ENCODE data around the gene TTYH3. TPM values are rescaled to one million over a fixed set of nuclear protein-coding genes. Genes with fewer than 3 reads are reported as not detected.

TTYH3 gene
- total RNA-seq, 1 experiment from 2014 or later: 278 TPM

DNA sequence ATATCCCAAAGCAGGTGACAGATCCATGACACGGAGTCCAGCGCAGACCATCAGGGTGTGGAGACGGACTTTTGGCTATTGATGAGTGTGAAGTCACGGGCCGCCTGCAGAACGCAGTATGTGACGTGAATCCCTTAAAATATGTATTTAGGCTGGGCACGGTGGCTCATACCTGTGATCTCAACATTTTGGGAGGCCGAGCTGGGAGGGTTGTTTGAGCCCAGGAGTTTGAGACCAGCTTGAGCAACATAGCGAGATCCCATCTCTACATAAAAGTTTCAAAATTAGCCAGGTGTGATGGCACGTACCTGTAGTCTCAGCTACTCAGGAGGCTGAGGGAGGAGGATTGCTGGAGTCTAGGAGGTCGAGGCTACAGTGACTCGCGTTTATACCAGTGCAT, 54.3 kb downstream of the TTYH3 start:
- no TSS peak for BruUV-seq (replicated peaks)
- ATAC-seq: no peak
- DNase-seq (ENCODE audit: low read depth, low spot score): no peak
- no peaks in the 10 kb centered on the region for H3K36me3 ChIP-seq (ENCODE audit: control insufficient read depth, insufficient read depth, low read length)
- no peak overlapping the region for H3K4me3 ChIP-seq (ENCODE audit: low read depth in 2 of 2, low read length in 2 of 2)
- CTCF ChIA-PET: interaction anchor here (0.9 kb wide), 1 partner anchor 23 kb away, joined by 5 read pairs; no protein-coding TSS in a partner anchor
- no peak for TF ChIP-seq TCF7L2 (IDR thresholded peaks at IDR 0.05; ENCODE audit: low read depth, low read length)
- TF ChIP-seq, protein P1, sequence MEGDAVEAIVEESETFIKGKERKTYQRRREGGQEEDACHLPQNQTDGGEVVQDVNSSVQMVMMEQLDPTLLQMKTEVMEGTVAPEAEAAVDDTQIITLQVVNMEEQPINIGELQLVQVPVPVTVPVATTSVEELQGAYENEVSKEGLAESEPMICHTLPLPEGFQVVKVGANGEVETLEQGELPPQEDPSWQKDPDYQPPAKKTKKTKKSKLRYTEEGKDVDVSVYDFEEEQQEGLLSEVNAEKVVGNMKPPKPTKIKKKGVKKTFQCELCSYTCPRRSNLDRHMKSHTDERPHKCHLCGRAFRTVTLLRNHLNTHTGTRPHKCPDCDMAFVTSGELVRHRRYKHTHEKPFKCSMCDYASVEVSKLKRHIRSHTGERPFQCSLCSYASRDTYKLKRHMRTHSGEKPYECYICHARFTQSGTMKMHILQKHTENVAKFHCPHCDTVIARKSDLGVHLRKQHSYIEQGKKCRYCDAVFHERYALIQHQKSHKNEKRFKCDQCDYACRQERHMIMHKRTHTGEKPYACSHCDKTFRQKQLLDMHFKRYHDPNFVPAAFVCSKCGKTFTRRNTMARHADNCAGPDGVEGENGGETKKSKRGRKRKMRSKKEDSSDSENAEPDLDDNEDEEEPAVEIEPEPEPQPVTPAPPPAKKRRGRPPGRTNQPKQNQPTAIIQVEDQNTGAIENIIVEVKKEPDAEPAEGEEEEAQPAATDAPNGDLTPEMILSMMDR (IDR thresholded peaks at IDR 0.05): no peak
- no peak for TF ChIP-seq SIN3A (IDR thresholded peaks at IDR 0.05; ENCODE audit: borderline replicate concordance, insufficient read depth, low read depth, low read length)
- no peak for TF ChIP-seq POLR2AphosphoS5 (IDR thresholded peaks at IDR 0.05; ENCODE audit: low read depth, low read length)
- TF ChIP-seq, protein P2, sequence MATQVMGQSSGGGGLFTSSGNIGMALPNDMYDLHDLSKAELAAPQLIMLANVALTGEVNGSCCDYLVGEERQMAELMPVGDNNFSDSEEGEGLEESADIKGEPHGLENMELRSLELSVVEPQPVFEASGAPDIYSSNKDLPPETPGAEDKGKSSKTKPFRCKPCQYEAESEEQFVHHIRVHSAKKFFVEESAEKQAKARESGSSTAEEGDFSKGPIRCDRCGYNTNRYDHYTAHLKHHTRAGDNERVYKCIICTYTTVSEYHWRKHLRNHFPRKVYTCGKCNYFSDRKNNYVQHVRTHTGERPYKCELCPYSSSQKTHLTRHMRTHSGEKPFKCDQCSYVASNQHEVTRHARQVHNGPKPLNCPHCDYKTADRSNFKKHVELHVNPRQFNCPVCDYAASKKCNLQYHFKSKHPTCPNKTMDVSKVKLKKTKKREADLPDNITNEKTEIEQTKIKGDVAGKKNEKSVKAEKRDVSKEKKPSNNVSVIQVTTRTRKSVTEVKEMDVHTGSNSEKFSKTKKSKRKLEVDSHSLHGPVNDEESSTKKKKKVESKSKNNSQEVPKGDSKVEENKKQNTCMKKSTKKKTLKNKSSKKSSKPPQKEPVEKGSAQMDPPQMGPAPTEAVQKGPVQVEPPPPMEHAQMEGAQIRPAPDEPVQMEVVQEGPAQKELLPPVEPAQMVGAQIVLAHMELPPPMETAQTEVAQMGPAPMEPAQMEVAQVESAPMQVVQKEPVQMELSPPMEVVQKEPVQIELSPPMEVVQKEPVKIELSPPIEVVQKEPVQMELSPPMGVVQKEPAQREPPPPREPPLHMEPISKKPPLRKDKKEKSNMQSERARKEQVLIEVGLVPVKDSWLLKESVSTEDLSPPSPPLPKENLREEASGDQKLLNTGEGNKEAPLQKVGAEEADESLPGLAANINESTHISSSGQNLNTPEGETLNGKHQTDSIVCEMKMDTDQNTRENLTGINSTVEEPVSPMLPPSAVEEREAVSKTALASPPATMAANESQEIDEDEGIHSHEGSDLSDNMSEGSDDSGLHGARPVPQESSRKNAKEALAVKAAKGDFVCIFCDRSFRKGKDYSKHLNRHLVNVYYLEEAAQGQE (IDR thresholded peaks at IDR 0.05; ENCODE audit: insufficient read depth in 1 of 2, low read depth in 2 of 2, low read length in 1 of 2): no peak
- POLR2A ChIA-PET: interaction anchor here (0.7 kb wide), 1 partner anchor 170 kb away, joined by 3 read pairs; no protein-coding TSS in a partner anchor
- H3K27ac ChIP-seq (ENCODE audit: low read length): no peak overlapping the region
- H3K27me3 ChIP-seq (ENCODE audit: control insufficient read depth, insufficient read depth, low read length): peaks cover 3% of the 10 kb centered on the region; the same call in 1 of the 2 replicates
- H3K4me1 ChIP-seq (ENCODE audit: control insufficient read depth, insufficient read depth, low read length): peaks cover 3% of the 10 kb centered on the region
- in situ Hi-C loops (cut with HindIII; ENCODE audit: low pct_unique_long_range_greater_than_20kb, low sequenced_read_pairs) (no loop called here), intact Hi-C loops (cut with micrococcal nuclease; ENCODE audit: unreplicated experiment) (loop anchor here (10.0 kb wide), 1 partner anchor 231 kb away; no protein-coding TSS in a partner anchor)
- no peaks in the 10 kb centered on the region for H3K9me3 ChIP-seq (ENCODE audit: control insufficient read depth, insufficient read depth, low read depth, low read length)

DNA sequence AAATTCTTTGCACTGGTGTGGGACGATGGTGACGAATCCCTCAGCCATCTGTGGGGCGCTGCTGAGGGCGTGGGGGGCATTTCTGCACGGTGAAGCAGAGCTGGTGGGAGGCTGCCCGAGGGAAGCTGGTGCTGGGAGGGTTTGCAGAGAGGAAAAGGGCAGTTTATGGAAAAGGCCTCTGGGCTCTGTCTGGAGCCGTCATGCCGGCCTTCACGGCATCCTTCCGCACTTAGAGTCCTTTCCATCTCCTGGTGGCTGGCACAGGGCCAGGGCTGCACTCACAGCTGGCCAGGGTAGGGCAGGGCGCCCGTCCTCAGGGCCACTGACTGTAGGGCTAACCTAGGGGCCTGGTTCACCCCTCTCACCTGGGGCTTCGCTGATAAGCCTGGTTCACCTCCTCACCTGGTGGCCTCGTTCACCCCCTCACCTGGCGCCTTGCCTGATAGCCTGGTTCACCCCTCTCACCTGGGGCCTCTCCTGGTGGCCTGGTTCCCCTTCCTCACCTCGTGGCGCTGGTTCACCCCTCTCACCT, 55.6 kb downstream of the TTYH3 start:
- ATAC-seq: no peak; the same call in 1 of the 2 replicates
- H3K4me3 ChIP-seq (ENCODE audit: low read depth in 2 of 2, low read length in 2 of 2): peak overlapping the region; percentile 17 to 23; a peak in 3 of 4 replicates
- no peak for DNase-seq (ENCODE audit: low read depth, low spot score)
- ChIA-PET POLR2A (interaction anchor here (0.7 kb wide), 1 partner anchor 18 kb away, joined by 3 read pairs; no protein-coding TSS in a partner anchor), CTCF (interaction anchor here (0.7 kb wide), 2 partner anchors 33 to 282 kb away, joined by 3 read pairs; no protein-coding TSS in a partner anchor)
- H3K9me3 ChIP-seq (ENCODE audit: control insufficient read depth, insufficient read depth, low read depth, low read length): no peaks in the 10 kb centered on the region
- no peaks in the 10 kb centered on the region for H3K36me3 ChIP-seq (ENCODE audit: control insufficient read depth, insufficient read depth, low read length)
- intact Hi-C loops (cut with micrococcal nuclease; ENCODE audit: unreplicated experiment): loop anchor here (10.0 kb wide), 1 partner anchor 233 kb away; no protein-coding TSS in a partner anchor
- no peak overlapping the region for H3K27ac ChIP-seq (ENCODE audit: low read length)
- TF ChIP-seq SIN3A (IDR thresholded peaks at IDR 0.05; ENCODE audit: borderline replicate concordance, insufficient read depth, low read depth, low read length): no peak
- TF ChIP-seq POLR2AphosphoS5 (IDR thresholded peaks at IDR 0.05; ENCODE audit: low read depth, low read length): no peak
- TF ChIP-seq, protein P2 (IDR thresholded peaks at IDR 0.05; ENCODE audit: insufficient read depth in 1 of 2, low read depth in 2 of 2, low read length in 1 of 2): no peak
- TF ChIP-seq, protein P1 (IDR thresholded peaks at IDR 0.05): no peak
- TF ChIP-seq TCF7L2 (IDR thresholded peaks at IDR 0.05; ENCODE audit: low read depth, low read length): no peak
- peaks cover 3% of the 10 kb centered on the region; the same call in 1 of the 2 replicates for H3K4me1 ChIP-seq (ENCODE audit: control insufficient read depth, insufficient read depth, low read length)
- in situ Hi-C loops (cut with HindIII; ENCODE audit: low pct_unique_long_range_greater_than_20kb, low sequenced_read_pairs): no loop called here
- H3K27me3 ChIP-seq (ENCODE audit: control insufficient read depth, insufficient read depth, low read length): peaks cover 3% of the 10 kb centered on the region; the same call in 1 of the 2 replicates
- BruUV-seq (replicated peaks): no TSS peak

All from Panc1 (cell line).